Activated naive CD4-positive, alpha-beta T cell treated with anti-CD3 and anti-CD28 coated beads, Interleukin-2, amount 10 ng/mL, durations not matched to agents 7 days and 5 days (primary cell): Measurements from ENCODE around the gene ARRDC1.
"Not testable (repeated sequence)": the region's sequence is repeated elsewhere in the genome, so short reads cannot be mapped to it uniquely, and the experiment has no call there.

Experiments used
- CTCF ChIA-PET: fragments of 350-600 bp; sonication (Branson Sonifier 250); formaldehyde crosslinking; loops from one replicate; lab custom pipeline; 2021; ENCODE audit warnings: antibody characterized with exemption; lab: Charles Lee
- DNase-seq: peaks from one replicate; pipeline ENCODE4 v3.0.0-alpha.2; 2020
- H3K27ac Mint-ChIP-seq: one replicate; pipeline ENCODE4 v1.8.0; 2021; ENCODE audit warnings: mild to moderate bottlenecking, moderate library complexity, mixed read lengths
- H3K27me3 Mint-ChIP-seq: one replicate; pipeline ENCODE4 v1.8.0; 2021; ENCODE audit warnings: mild to moderate bottlenecking, mixed read lengths
- H3K36me3 Mint-ChIP-seq: one replicate; pipeline ENCODE4 v1.8.0; 2021; ENCODE audit warnings: mixed read lengths
- H3K4me1 Mint-ChIP-seq: one replicate; pipeline ENCODE4 v1.8.0; 2021; ENCODE audit warnings: mixed read lengths
- H3K4me3 Mint-ChIP-seq: one replicate; pipeline ENCODE4 v1.8.0; 2021; ENCODE audit warnings: mild to moderate bottlenecking, moderate library complexity, mixed read lengths
- H3K9me3 Mint-ChIP-seq: one replicate; pipeline ENCODE4 v1.8.0; 2021; ENCODE audit warnings: mixed read lengths

ARRDC1 gene

GRCh38 chr9:137605121-137606004 is at the start of gene ARRDC1:
Gene ARRDC1 (plus strand): TSS chr9:137605686. CDS start chr9:137605718, 32 bp downstream.
- DNase-seq: peak; percentile 96
- peak within 1 kb of the TSS; percentile 82 for H3K4me3 Mint-ChIP-seq
- peak within 1 kb of the TSS; percentile 62 for H3K27ac Mint-ChIP-seq
- peaks cover 21% of the 10 kb centered on the region for H3K27me3 Mint-ChIP-seq
- peaks cover 35% of the 10 kb centered on the region for H3K4me1 Mint-ChIP-seq
- H3K9me3 Mint-ChIP-seq: no peaks in the 10 kb centered on the region
- CTCF ChIA-PET: no interaction called here
- H3K36me3 Mint-ChIP-seq: peaks cover 4% of the 10 kb centered on the region

GRCh38 chr9:137556069-137556838 is 49.2 kb upstream of the ARRDC1 start:
- peak overlapping the region; percentile 56 for H3K27ac Mint-ChIP-seq
- DNase-seq: no peak
- H3K4me1 Mint-ChIP-seq: peaks cover 16% of the 10 kb centered on the region
- no peaks in the 10 kb centered on the region for H3K9me3 Mint-ChIP-seq
- H3K27me3 Mint-ChIP-seq: no peaks in the 10 kb centered on the region
- H3K36me3 Mint-ChIP-seq: peaks cover 33% of the 10 kb centered on the region
- no peak overlapping the region for H3K4me3 Mint-ChIP-seq
- CTCF ChIA-PET: no interaction called here

GRCh38 chr9:137558127-137558526 is 47.4 kb upstream of the ARRDC1 start:
- no peak overlapping the region for H3K27ac Mint-ChIP-seq
- DNase-seq: no peak
- no peak overlapping the region for H3K4me3 Mint-ChIP-seq
- no peaks in the 10 kb centered on the region for H3K27me3 Mint-ChIP-seq
- CTCF ChIA-PET: interaction anchor here (0.7 kb wide), 1 partner anchor 458 kb away, joined by 3 read pairs; no protein-coding TSS in a partner anchor
- peaks cover 8% of the 10 kb centered on the region for H3K4me1 Mint-ChIP-seq
- H3K9me3 Mint-ChIP-seq: no peaks in the 10 kb centered on the region
- peaks cover 38% of the 10 kb centered on the region for H3K36me3 Mint-ChIP-seq

- H3K9me3 Mint-ChIP-seq: no peaks in the 10 kb centered on the region
- H3K36me3 Mint-ChIP-seq: peaks cover 34% of the 10 kb centered on the region
- no peak for DNase-seq
- H3K27me3 Mint-ChIP-seq: no peaks in the 10 kb centered on the region
- CTCF ChIA-PET: interaction anchor here (1.2 kb wide), 1 partner anchor 14 kb away, joined by 4 read pairs; no protein-coding TSS in a partner anchor
- H3K4me1 Mint-ChIP-seq: peaks cover 2% of the 10 kb centered on the region
- no peak overlapping the region for H3K4me3 Mint-ChIP-seq
- no peak overlapping the region for H3K27ac Mint-ChIP-seq
Measured at GRCh38 chr9:137564134-137564533, 41.4 kb upstream of the ARRDC1 start.

- H3K4me1 Mint-ChIP-seq: no peaks in the 10 kb centered on the region
- H3K4me3 Mint-ChIP-seq: no peak overlapping the region
- no peaks in the 10 kb centered on the region for H3K27me3 Mint-ChIP-seq
- no peak for DNase-seq
- H3K36me3 Mint-ChIP-seq: peaks cover 27% of the 10 kb centered on the region
- H3K27ac Mint-ChIP-seq: no peak overlapping the region
- CTCF ChIA-PET: interaction anchor here (1.2 kb wide), 1 partner anchor 13 kb away, joined by 4 read pairs; no protein-coding TSS in a partner anchor
- H3K9me3 Mint-ChIP-seq: no peaks in the 10 kb centered on the region
Measured at GRCh38 chr9:137564817-137565411, 40.6 kb upstream of the ARRDC1 start.

GRCh38 chr9:137568445-137568844 is 37.0 kb upstream of the ARRDC1 start:
- CTCF ChIA-PET, DNase-seq, H3K27me3 Mint-ChIP-seq, H3K27ac Mint-ChIP-seq, H3K9me3 Mint-ChIP-seq, H3K4me1 Mint-ChIP-seq, H3K4me3 Mint-ChIP-seq: not testable (repeated sequence)
- H3K36me3 Mint-ChIP-seq: peaks cover 31% of the 10 kb centered on the region

- CTCF ChIA-PET: no interaction called here
- Mint-ChIP-seq H3K36me3 (peaks cover 29% of the 10 kb centered on the region), H3K4me3 (no peak overlapping the region), H3K4me1 (peaks cover 4% of the 10 kb centered on the region), H3K9me3 (no peaks in the 10 kb centered on the region), H3K27ac (no peak overlapping the region), H3K27me3 (no peaks in the 10 kb centered on the region)
- no peak for DNase-seq
Measured at GRCh38 chr9:137569609-137570203, 35.8 kb upstream of the ARRDC1 start.

- Mint-ChIP-seq H3K27ac (no peak overlapping the region), H3K27me3 (no peaks in the 10 kb centered on the region), H3K4me1 (peaks cover 8% of the 10 kb centered on the region), H3K36me3 (peaks cover 35% of the 10 kb centered on the region), H3K4me3 (no peak overlapping the region), H3K9me3 (no peaks in the 10 kb centered on the region)
- no peak for DNase-seq
- CTCF ChIA-PET: no interaction called here
Measured at GRCh38 chr9:137570566-137570965, 34.9 kb upstream of the ARRDC1 start.

- H3K4me3 Mint-ChIP-seq: no peak overlapping the region
- H3K9me3 Mint-ChIP-seq: no peaks in the 10 kb centered on the region
- H3K27me3 Mint-ChIP-seq: no peaks in the 10 kb centered on the region
- H3K36me3 Mint-ChIP-seq: peaks cover 40% of the 10 kb centered on the region
- DNase-seq: no peak
- H3K27ac Mint-ChIP-seq: no peak overlapping the region
- H3K4me1 Mint-ChIP-seq: peaks cover 36% of the 10 kb centered on the region
- CTCF ChIA-PET: interaction anchor here (1.2 kb wide), 1 partner anchor 14 kb away, joined by 3 read pairs; no protein-coding TSS in a partner anchor
Measured at GRCh38 chr9:137574192-137574591, 31.3 kb upstream of the ARRDC1 start.

GRCh38 chr9:137575364-137575715 is 30.1 kb upstream of the ARRDC1 start:
- Mint-ChIP-seq H3K9me3 (no peaks in the 10 kb centered on the region), H3K27ac (peak overlapping the region; percentile 50), H3K36me3 (peaks cover 38% of the 10 kb centered on the region), H3K27me3 (no peaks in the 10 kb centered on the region), H3K4me1 (peaks cover 36% of the 10 kb centered on the region), H3K4me3 (no peak overlapping the region)
- DNase-seq: no peak
- CTCF ChIA-PET: no interaction called here

- Mint-ChIP-seq H3K27ac (peak overlapping the region; percentile 72), H3K36me3 (peaks cover 33% of the 10 kb centered on the region), H3K9me3 (no peaks in the 10 kb centered on the region), H3K4me1 (peaks cover 35% of the 10 kb centered on the region), H3K27me3 (no peaks in the 10 kb centered on the region), H3K4me3 (peak overlapping the region; percentile 47)
- CTCF ChIA-PET: interaction anchor here (1.1 to 1.6 kb wide), 2 partner anchors 24 to 41 kb away, joined by 4 to 5 read pairs; partner anchors contain the start of gene MRPL41
- DNase-seq: no peak
Measured at GRCh38 chr9:137575716-137576411, 29.6 kb upstream of the ARRDC1 start.

GRCh38 chr9:137578518-137579258 is 26.8 kb upstream of the ARRDC1 start, which contains the start of gene DPH7:
Gene DPH7 (minus strand): TSS chr9:137578925. CDS start chr9:137578777, 148 bp downstream.
- CTCF ChIA-PET: interaction anchor here (0.6 to 1.9 kb wide), 6 partner anchors 9 to 218 kb away, joined by 3 to 12 read pairs (median 4); partner anchors contain the start of genes MRPL41 and ZMYND19
- DNase-seq: peak; percentile 96
- no peaks in the 10 kb centered on the region for H3K9me3 Mint-ChIP-seq
- H3K36me3 Mint-ChIP-seq: peaks cover 28% of the 10 kb centered on the region
- peak within 1 kb of the TSS; percentile 82 for H3K4me3 Mint-ChIP-seq
- H3K27me3 Mint-ChIP-seq: no peaks in the 10 kb centered on the region
- H3K4me1 Mint-ChIP-seq: peaks cover 35% of the 10 kb centered on the region
- peak within 1 kb of the TSS; percentile 79 for H3K27ac Mint-ChIP-seq
